22Rv1 (cell line): ENCODE data around the gene KIF6.

ENCODE experiments used
- H3K27ac ChIP-seq: fragments of 450-650 bp; 2 replicates; pipeline ENCODE4 v1.5.1; 2017
- ZFX ChIP-seq: fragments of 450-650 bp; IDR thresholded peaks from 2 replicates; pipeline ENCODE4 v1.6.1; 2017; ENCODE audit warnings: antibody characterized with exemption, borderline replicate concordance
- TF ChIP-seq, protein P1 (sequence below): fragments of 450-650 bp; IDR thresholded peaks from 2 replicates; pipeline ENCODE4 v1.5.1; 2017; ENCODE audit warnings: mild to moderate bottlenecking

KIF6 gene

DNA sequence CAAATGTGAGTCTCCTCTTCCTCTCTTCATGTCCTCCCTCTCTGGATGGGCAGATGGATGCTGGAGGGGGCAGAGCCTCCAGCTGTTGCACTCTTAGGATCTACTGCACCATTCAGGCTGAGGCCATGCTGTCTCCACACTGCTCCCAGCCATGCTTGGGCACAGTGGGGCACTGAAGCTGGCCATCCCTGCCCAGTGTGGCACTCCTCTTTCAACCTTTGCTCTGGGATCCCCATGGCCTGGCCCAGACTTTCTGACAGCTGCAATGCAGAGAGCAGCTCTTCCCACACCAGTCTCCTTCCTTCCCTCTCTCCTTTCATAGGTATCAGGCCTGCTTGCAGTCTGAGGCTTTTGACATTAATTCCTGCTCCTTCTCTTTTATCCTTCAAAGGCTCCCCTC is 420.3 kb downstream of the KIF6 start:
- H3K27ac ChIP-seq, result no peak overlapping the region
- TF ChIP-seq ZFX, result no peak
- TF ChIP-seq, protein P1, sequence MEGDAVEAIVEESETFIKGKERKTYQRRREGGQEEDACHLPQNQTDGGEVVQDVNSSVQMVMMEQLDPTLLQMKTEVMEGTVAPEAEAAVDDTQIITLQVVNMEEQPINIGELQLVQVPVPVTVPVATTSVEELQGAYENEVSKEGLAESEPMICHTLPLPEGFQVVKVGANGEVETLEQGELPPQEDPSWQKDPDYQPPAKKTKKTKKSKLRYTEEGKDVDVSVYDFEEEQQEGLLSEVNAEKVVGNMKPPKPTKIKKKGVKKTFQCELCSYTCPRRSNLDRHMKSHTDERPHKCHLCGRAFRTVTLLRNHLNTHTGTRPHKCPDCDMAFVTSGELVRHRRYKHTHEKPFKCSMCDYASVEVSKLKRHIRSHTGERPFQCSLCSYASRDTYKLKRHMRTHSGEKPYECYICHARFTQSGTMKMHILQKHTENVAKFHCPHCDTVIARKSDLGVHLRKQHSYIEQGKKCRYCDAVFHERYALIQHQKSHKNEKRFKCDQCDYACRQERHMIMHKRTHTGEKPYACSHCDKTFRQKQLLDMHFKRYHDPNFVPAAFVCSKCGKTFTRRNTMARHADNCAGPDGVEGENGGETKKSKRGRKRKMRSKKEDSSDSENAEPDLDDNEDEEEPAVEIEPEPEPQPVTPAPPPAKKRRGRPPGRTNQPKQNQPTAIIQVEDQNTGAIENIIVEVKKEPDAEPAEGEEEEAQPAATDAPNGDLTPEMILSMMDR, result no peak

DNA sequence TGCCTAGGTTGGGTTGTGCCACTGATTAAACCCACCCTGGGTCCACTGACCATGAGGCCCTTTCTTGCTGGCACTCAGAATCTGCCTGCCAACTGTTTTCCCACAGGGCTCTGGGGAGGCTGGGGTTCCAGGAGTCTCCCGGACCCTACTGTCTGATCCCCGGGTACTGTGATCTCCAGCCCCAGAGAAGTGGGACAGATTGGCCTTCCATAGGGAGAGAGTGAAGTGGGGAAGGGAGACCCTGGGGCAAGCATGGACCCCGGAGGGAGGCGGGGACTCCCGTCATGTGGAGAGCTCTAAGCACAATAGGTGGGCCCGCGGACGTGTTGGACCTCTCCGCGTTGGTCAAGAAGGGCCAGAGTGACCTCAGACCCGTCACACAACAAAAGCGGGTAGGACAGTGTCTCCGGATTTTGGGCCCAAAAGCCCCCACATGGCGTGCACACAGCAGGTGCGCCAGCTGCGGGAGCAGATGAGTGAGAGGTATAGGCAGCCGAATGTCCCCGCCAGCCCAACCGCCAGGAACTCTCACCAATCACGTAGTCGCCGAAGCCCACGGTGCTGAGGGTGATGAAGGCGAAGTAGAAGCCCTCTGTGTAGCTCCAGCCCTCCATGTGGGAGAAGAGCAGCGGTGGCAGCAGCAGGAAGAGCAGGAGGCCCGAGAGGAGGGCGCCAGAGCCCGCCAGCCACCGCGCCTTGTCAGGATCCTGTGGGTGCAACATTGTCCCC is 421.6 kb downstream of the KIF6 start:
- no peak for TF ChIP-seq ZFX
- TF ChIP-seq, protein P1, result peak; percentile 50; the same call in 1 of the 2 replicates
- no peak overlapping the region for H3K27ac ChIP-seq

DNA sequence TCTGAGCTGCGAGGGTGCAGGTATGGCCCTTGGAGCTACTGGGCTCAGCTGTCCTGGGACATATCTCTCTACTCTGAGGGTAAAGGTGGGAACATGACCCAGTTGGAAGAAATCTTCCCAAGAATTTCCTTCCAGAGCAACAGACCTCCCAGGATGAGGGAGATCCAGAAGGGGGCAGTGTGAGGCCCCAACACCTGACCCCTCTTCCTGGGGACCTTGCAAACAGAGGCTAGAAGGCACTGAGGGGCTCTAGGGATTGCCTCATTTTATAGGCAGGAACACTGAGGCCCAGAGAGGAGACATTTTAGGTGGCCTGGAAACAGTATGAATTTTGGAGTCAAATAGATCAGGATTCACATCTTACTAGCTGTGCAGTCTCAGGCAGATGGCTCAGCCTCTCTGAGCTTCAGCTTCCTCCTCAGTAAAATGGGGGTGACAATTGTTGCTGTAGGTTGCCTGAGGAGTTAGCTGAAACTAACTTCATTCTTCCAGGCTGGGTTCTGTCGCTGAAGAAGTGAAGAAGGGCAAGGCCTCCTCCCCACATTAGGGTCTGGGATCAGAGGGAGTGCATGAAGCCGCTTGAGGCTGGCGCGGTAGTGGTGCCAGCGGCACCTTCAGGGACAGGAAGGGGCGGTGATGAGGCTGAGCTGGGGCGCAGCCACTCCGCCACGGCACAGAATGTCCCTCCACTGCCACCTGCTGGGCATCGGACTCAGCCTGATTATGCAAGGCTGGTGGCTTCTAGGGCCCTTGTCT is 422.4 kb downstream of the KIF6 start:
- no peak overlapping the region for H3K27ac ChIP-seq
- no peak for TF ChIP-seq ZFX
- TF ChIP-seq, protein P1, result peak; percentile 91

DNA sequence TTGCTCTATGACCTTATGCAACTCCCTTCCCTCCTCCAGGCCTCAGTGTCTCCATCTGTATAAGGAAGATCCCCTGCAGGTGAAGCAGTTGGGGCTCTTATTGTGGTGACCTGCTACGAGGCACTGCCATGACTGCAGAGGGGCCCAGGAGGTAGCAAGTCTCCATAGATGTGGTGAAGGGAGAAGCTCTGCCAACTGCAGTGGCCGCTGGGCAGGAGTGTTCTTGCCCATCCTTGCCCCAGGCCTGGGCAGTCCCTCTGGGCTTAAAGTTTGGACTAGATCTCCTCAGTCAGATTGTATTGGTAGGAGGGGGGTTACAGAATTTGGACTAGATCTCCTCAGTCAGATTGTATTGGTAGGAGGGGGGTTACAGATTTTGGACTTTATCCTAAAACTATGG is 423.2 kb downstream of the KIF6 start:
- TF ChIP-seq ZFX, result no peak
- TF ChIP-seq, protein P1, result no peak

DNA sequence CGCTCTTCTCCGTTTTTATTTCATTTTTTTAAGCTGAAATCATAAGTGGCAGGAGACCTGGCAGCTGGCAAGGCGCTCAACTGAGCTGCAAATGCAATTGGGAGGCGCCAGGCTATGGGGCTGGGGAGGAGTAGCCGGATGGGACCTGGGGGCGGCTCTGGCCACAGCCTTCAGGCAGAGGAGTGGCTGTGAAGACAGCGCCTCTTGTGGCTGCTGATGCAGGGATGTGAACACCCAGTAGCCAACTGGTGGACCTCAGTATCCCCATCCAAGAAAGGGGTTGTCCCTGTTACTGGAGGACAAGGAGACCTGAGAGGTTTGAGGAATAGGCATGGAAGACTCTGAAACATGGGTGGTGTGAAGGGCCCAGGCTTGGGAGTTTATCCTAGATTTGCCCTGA is 423.6 kb downstream of the KIF6 start:
- TF ChIP-seq ZFX, result no peak
- TF ChIP-seq, protein P1, result peak; percentile 35
- no peak overlapping the region for H3K27ac ChIP-seq

More for the DNA sequence above, 423.2 kb downstream of the KIF6 start:
- H3K27ac ChIP-seq, result no peak overlapping the region

DNA sequence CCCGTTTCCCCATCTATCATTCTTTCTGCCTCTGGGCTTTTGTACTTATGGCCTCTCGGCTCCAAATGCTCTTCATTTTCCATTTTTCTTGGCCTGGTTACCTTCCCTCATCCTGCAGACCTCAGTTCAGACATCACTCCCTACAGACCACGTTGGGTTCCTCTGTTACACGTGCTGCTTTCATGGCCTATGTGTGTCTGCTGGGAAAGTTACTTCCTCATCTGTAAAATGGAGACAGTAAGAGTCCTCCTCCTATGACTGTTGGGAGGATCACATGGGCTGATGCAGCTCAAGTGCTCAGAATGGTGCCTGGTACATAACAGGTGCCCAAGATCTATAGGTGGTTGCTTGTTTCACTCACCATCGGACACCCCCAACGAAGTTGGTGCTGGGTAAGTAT is 424.5 kb downstream of the KIF6 start:
- TF ChIP-seq ZFX, result no peak
- TF ChIP-seq, protein P1, result no peak
- no peak overlapping the region for H3K27ac ChIP-seq

DNA sequence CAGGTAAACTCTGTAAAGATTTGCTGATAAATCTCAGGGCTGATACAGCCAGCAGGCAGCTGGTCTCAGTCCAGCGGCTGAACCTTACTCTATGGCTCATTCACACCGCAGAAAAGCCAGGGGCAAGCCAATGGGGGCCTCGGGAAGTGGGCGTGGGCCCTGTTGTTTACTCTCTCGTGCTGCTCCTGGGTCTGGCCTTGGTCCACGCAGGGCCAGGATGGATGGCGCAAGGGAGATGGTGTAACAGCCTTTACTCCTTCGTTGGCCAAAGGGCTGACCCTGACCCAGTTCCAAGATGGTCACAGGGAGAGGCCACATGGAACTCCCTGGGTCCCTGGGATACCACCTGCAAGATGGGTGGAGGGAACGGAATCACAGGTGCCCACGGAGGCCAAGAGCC is 427.1 kb downstream of the KIF6 start:
- H3K27ac ChIP-seq, result no peak overlapping the region
- TF ChIP-seq, protein P1, result no peak
- no peak for TF ChIP-seq ZFX
